GM15510 (cell line): Measurements from ENCODE around the gene GMDS.

Experiments used
- POLR2A ChIP-seq: IDR thresholded peaks from 3 replicates; pipeline ENCODE4 v1.6.1; 2011; ENCODE audit warnings: borderline replicate concordance; ENCODE audit not compliant: insufficient read length; ENCODE audit errors: extremely low read depth

The GMDS gene

DNA sequence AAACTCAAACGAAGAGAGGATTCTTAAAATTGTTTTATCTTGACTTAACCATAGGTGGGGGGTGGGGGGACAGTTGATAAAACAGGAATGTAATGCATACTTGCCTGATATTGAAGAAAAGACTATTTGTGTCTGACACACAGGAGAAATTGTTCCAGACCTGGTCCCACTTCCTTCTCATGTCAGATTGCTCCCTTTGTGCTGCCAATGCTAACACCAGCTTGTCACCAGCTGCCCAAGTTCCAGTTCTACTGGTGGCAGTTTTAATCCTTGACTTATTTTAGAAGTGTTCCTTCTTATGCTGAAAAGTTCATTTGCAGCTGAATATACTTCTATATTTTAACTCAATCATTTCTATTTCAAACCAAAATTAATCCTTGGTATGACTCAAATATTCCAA, 127.3 kb downstream of the GMDS start:
- no peak for TF ChIP-seq POLR2A

DNA sequence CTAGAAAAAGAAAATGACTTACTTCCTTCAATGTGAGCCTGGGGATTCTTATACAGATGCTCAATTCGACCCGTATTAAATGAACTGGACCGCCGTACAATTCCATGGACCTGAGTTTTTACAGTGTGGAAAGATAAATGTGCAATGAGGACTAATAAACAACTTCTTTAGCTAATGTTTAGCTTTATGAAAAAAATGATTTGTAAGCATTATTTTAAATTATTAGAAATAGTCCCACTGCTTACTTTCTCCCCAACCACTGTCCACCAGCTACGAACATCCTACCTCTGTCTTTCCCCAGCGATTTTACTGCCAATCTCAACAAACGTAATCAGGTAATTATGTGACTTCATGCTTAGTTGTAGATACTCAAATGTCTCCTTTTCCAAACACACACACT, 128.0 kb downstream of the GMDS start:
- no peak for TF ChIP-seq POLR2A

DNA sequence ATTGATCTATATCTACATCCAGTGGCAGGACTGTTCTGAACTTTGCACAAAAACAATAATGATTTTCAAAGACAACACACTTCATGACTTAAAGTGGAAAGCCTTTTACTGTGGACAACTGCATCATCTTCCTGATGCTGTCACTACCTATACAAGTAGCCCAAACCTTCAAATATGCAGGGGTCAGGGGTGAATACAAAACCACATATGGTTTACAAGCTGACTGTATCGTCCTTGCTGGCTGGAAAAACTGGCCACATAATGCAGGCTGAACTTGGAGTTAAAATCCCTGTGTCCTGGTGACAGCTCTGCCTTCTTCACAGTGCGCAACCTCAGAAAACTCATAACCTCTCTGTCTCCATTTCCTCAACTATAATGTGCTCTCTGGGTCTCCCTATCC, 128.9 kb downstream of the GMDS start:
- no peak for TF ChIP-seq POLR2A

DNA sequence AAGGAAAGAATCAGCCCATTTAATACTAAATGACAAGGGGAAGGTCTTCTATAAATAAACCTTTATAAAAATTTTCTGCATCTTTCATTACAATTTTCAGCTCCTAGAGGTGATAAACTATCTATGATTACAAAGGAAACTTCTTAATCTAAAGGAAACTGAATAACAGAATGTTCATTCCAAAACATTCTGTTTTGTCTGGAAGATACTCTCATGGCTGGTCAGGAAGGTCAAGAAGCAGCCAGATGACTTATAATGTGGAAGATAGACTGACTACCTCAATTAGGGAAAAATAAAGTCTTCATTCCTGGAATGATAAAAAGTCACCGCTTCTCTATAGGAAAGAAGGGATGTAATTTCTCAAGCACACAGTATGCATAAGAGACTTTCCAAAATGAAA, 131.3 kb downstream of the GMDS start:
- no peak for TF ChIP-seq POLR2A

DNA sequence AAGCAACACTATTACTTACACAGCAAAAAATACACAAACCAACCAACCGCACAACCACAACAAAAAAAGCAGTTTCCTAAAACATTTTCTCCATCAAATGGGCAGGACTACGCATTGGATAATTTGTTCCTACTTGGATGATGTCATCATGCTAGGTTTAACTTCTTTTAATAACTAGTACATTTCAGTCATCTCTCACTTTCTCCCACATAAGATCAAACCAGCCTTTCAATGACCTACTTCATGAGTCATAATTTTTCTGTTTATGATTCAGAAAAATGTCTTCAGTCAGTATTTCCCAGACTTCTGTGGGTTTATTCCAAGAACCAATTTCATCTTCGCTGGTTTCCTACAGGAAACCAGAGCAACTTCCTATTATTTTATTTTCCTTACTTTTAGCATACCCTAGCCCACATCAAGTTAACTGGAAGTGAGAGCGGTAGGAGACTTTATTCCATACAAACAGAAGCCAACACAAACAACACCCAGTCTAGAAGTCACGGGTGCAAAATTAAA, 134.2 kb downstream of the GMDS start:
- TF ChIP-seq POLR2A, result no peak

DNA sequence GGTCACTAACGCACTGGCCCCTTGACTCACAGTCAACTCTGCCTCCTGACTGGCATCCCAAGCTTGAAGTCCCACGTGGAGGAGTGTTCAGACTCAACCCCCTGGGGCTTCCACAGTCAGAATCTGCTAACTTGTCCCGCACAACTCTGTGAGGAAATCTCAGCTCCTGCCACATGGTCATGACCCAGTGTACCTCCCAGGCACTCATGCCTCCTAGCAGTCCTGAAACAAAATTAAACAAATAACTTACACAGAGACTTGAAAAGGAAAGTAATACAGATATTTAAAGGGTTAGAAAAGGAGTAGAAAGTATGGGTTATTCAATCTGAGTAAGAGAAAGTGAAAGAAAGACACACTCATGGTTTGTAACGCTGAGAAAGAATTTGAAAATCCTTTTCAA, 134.9 kb downstream of the GMDS start:
- TF ChIP-seq POLR2A, result no peak

DNA sequence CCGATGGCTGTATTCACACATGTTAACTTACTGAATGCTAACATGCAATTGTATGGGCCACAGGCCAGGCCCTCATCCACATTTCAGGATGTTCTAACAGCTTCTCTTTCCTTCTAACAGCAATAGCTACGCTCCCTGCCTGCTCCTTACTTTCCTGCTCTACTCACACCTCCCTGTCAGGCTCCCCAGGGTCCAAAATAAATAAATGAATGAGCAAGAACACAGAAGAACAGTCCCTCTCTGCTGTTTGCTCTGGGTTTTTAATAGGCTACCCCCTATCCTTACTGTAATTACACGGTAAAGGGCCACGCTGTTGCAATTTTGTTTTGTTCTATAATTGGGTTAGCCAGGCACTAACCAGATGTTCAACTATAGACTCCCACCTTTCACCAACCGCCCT, 135.6 kb downstream of the GMDS start:
- TF ChIP-seq POLR2A, result no peak

DNA sequence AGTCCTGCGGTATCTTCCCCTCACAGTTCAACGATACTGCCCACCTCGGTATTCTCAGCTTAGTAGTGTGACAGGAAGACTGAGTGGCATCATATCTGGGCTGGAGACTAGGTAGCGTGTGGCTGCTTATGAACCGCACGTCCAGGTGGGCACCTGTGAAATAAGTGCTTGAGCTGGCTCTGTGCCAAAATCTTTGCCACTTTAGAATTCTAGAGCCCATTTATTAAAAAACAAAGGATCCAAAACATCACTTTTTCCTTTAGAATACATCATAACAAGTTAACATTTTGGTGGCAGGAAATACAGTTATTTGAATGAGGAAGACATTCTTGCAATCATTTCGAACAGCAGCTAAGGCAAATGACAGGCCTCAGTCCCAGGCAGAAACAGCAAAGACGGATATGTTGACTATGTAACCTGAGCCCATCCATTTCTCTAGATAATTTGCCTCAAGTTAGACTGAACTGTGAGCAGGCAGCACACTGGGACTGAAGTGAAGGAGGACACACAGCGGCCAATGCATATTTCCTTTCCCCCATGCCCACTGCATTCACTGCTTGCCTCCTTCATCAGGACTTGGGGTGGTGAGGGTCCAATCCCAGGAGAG, 136.6 kb downstream of the GMDS start:
- no peak for TF ChIP-seq POLR2A

DNA sequence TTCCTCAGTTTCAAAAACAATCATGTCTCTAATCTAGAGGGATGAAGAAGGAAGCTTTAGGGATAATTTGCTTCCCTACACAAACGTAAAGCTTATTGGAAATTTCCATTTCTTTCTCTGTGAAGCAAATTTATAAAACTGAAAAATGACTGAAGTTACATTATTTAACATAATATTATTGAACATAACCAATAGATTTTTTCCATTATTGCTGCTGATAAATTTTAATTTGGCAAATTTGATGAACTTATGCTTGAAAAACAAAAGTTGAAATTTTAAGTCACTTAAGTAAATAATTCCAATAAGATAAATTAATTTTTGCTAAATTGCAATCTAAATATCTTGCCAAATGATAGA, 140.9 kb downstream of the GMDS start:
- TF ChIP-seq POLR2A, result no peak

DNA sequence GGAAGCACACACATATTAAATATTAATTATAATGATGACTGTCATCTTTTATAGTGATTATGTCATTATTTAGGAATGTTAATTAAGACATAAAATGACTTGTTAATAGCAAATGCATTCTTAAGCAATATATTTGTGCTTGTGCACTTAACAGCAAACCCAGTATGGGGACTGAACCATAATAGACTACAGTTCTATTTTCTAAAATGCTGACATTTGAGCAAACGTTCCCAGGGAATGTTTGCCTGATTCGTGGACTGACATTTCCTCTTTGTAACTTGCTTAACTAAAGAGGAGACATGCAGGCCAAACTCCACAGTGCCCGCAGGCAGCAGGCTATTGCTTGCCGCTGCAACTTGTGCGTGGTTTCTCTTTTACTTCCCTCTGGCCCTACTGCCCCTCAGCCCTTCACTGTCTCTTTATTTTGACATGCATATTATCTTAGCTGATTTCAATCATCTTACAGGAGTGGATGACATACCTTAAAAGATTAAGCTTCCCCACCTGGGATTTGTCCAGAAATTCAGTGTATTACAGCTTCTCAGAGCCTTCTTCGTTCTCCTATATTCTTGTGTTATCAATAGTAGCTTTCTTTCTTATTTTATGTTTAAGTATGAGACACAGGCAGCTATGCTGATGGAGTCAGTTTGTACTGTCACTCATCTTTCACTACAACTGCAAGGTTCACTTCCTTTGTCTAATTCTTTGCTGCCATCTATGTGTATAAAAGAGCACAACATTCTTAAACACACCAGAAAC, 141.5 kb downstream of the GMDS start:
- TF ChIP-seq POLR2A, result no peak

DNA sequence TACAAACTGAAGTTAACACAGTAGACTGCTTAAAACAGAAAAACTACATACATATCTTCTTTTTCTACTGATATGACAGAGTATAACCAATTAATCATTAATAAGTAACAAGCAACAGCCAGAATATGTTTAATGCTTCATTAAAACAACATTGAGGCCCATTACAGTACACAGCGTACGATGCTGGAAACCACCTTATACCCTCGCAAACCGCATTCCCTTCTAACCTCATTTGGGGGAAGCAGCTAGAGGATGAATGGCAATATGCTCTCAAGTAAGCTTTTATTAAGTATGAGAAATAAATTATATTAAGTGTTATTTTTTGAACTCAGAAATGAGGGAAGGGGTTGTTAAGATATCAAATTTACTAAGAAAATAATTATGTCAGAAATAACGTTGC, 142.4 kb downstream of the GMDS start:
- TF ChIP-seq POLR2A, result no peak

DNA sequence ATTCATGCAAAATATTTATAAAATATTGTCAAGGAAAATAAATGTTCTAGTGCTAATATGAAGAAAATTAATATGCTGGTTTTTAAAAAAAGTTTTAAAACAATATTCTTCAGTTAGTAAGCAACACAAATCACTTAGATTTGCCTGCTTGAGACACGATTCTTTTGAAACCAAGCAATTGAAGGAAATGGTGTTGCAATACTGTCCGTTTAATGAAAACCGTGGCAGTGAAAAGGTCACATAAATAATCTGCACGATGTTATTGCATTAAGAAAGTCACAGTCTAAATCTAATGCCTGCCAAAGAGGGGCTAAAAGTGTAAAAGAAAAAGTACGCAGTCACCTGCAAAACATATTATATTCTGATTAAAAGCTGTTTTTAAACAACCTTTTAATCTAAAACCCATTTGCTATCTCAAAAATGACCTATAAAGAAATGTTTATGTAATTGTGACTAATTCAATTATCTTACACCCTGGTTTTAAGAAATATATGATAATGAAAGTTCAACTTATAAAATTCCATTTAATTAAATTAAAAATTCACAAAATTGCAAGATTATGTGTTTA, 143.0 kb downstream of the GMDS start:
- TF ChIP-seq POLR2A, result no peak

DNA sequence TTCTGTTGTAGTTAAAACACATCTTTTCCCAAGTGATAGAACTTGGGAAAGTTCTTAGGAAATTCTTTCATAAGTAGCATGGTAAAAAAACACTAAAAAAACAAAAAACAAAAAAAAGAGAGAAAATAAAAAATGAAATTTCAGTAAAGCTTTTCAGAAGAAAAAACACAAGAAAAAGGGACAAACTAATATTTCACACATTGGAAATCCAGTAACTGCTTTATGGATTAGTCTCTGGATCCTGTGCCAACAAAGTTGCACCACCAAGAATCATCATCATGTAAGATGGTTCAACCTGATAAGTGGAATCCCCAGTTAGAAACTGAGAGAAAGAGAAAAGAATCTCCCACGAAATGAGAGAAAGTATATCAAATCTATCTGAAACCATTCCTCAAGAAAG, 144.2 kb downstream of the GMDS start:
- no peak for TF ChIP-seq POLR2A

DNA sequence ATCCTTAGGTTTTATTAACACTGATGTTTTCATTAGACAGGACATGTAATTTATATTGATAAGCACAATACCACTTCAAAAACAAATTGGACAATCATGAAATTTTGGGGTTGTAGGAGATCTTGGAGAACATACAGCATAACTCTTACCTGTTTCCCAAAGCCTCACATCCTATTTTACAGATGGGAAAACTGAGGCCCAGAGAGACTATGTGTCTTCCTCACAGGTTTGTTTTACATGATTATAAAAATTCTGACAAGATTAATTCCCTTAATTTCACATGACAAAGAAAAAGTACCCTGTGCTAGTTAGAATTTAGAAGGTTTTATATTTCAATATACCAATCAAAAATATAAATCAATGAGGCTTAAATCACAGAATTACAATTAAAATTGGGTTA, 145.5 kb downstream of the GMDS start:
- no peak for TF ChIP-seq POLR2A

DNA sequence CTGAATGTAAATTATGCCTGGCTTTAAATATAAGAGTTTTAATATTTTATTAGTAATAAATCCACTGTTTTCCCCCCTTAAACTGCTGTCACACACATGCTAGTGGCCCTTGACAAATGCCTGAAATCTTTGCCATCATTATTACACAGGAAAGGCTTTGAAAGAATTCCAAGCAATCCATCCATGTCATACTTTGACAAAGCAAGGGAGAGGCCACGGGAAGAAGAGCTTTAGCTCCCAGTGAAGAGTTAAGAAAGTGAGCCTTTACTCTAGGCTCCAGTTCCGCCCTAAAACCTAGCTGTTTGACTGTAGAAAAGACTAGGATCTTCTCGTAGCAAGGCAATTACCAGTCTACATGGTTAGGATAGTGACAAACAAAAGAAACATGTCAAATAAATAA, 147.9 kb downstream of the GMDS start:
- TF ChIP-seq POLR2A, result no peak

DNA sequence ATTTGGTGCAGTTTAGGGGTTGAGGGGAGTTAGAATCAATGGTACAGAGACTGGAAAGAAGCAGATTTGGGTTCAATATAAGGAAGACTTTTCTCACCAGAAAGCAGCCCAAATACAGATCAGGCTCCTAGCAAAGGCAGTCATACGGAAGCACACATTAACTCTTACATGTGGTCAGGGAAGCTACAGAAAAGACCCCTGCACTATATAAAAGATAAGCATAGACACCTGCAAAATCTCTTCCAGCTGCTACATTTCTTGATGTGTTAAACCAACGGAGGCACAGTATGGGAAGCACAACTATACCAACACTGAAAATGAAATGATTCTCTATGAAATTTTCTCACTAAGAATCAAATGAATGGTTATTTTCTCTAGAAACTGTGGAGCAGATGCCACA, 150.8 kb downstream of the GMDS start:
- TF ChIP-seq POLR2A, result no peak
